ENCODE results near the gene AMIGO2.

DNA sequence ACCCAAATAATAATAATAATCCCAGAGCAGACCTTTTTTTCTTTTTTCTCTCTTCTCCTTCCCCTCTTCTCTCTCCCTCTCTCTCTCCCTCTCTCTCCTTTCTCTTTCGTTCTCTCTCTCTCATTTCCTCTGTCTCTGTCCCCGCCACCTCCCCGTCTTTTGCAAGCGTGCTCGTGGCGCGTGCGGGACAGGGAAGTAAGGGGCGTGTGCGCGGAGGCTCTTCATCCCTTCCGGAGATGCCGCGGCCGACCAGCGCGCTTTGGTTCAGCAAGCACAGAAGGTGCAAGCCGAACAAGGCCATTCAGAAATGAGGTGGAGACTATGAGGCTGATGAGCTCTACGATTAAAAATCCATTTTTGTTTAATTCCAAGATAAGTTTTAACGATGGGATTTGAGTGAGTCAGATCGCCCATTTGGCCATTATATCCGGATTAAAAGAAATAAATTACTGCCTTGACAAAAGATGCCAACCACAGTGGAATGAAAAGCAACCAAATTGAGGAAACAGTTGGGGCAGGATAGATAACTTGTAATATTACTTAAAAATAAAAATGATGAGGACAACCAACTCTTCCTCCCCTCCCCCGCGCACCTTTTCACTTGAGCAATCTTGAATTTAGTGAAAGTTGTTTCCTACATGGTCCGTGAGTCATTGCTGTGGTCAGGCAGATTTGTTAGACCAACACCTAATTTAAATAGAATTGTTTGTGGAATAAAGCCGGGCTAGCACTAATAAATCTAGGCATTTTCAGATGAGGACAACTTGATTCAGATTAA, 1.2 kb upstream of the AMIGO2 start:
- no peak for TF ChIP-seq POLR2A (IDR thresholded peaks at IDR 0.05)
- TF ChIP-seq, protein P1, sequence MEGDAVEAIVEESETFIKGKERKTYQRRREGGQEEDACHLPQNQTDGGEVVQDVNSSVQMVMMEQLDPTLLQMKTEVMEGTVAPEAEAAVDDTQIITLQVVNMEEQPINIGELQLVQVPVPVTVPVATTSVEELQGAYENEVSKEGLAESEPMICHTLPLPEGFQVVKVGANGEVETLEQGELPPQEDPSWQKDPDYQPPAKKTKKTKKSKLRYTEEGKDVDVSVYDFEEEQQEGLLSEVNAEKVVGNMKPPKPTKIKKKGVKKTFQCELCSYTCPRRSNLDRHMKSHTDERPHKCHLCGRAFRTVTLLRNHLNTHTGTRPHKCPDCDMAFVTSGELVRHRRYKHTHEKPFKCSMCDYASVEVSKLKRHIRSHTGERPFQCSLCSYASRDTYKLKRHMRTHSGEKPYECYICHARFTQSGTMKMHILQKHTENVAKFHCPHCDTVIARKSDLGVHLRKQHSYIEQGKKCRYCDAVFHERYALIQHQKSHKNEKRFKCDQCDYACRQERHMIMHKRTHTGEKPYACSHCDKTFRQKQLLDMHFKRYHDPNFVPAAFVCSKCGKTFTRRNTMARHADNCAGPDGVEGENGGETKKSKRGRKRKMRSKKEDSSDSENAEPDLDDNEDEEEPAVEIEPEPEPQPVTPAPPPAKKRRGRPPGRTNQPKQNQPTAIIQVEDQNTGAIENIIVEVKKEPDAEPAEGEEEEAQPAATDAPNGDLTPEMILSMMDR (IDR thresholded peaks at IDR 0.05), result no peak
